Neutrophil (primary cell): ENCODE data around the gene GARIN5A.
"Not testable (repeated sequence)": the region's sequence is repeated elsewhere in the genome, so short reads cannot be mapped to it uniquely, and the experiment has no call there.

Source experiments
- H3K27ac ChIP-seq: fragments of 200-600 bp; sonication (generic); 2 replicates; pipeline ENCODE4 v1.5.1; 2016; ENCODE audit warnings: mild to moderate bottlenecking, moderate library complexity
- H3K27me3 ChIP-seq: fragments of 200-600 bp; sonication (generic); 2 replicates; pipeline ENCODE4 v1.6.0; 2016; ENCODE audit warnings: mild to moderate bottlenecking
- H3K36me3 ChIP-seq: fragments of 200-600 bp; sonication (generic); 2 replicates; pipeline ENCODE4 v1.5.1; 2017
- H3K4me1 ChIP-seq, 2 experiments: fragments of 200-600 bp in 1 of 2; sonication (generic) in 1 of 2; 1 replicate in 1 of 2; 2 replicates in 1 of 2; pipeline versions ENCODE4 v1.5.1 to v1.6.1; 2013 to 2016; ENCODE audit warnings: low read depth in 1 of 2, low read length in 1 of 2, mild to moderate bottlenecking in 1 of 2, moderate library complexity in 1 of 2; ENCODE audit not compliant: control insufficient read depth in 1 of 2, insufficient read depth in 1 of 2
- H3K4me3 ChIP-seq, 2 experiments: fragments of 200-600 bp in 1 of 2; sonication (generic) in 1 of 2; 1 replicate in 1 of 2; 2 replicates in 1 of 2; pipeline ENCODE4 v1.5.1; 2013 to 2016; ENCODE audit warnings: low read depth in 1 of 2, low read length in 1 of 2, mild to moderate bottlenecking in 1 of 2, moderate library complexity in 1 of 2
- H3K9me3 ChIP-seq: fragments of 200-600 bp; sonication (generic); 2 replicates; pipeline ENCODE4 v1.5.1; 2016
- CTCF ChIP-seq: fragments of 200-600 bp; sonication (generic); IDR thresholded peaks from 2 replicates; pipeline ENCODE4 v1.5.1; 2016; ENCODE audit warnings: antibody characterized with exemption

Gene GARIN5A

GRCh38 chr19:50450369-50451222, 26.1 kb downstream of the GARIN5A start:
- no peaks in the 10 kb centered on the region for H3K36me3 ChIP-seq
- peaks cover 29% of the 10 kb centered on the region for H3K27me3 ChIP-seq
- no peaks in the 10 kb centered on the region for H3K9me3 ChIP-seq
- no peak overlapping the region for H3K27ac ChIP-seq
- no peak for TF ChIP-seq CTCF
- no peak overlapping the region for H3K4me3 ChIP-seq
- H3K4me1 ChIP-seq, result no peaks in the 10 kb centered on the region

- H3K4me3 ChIP-seq, result no peak overlapping the region
- TF ChIP-seq CTCF, result no peak
- H3K27me3 ChIP-seq, result peaks cover 29% of the 10 kb centered on the region
- no peaks in the 10 kb centered on the region for H3K36me3 ChIP-seq
- H3K27ac ChIP-seq, result no peak overlapping the region
- no peaks in the 10 kb centered on the region for H3K9me3 ChIP-seq
- no peaks in the 10 kb centered on the region for H3K4me1 ChIP-seq
Measured at GRCh38 chr19:50449236-50449899, 27.3 kb downstream of the GARIN5A start.

GRCh38 chr19:50447750-50448149, 28.9 kb downstream of the GARIN5A start:
- Histone ChIP-seq H3K9me3 (no peaks in the 10 kb centered on the region), H3K27me3 (peaks cover 29% of the 10 kb centered on the region), H3K4me1 (no peaks in the 10 kb centered on the region), H3K4me3 (no peak overlapping the region), H3K27ac (no peak overlapping the region), H3K36me3 (no peaks in the 10 kb centered on the region)
- no peak for TF ChIP-seq CTCF

GRCh38 chr19:50447053-50447452, 29.6 kb downstream of the GARIN5A start:
- Histone ChIP-seq H3K27me3 (peaks cover 28% of the 10 kb centered on the region), H3K9me3 (no peaks in the 10 kb centered on the region), H3K4me3 (no peak overlapping the region), H3K4me1 (no peaks in the 10 kb centered on the region), H3K36me3 (no peaks in the 10 kb centered on the region), H3K27ac (no peak overlapping the region)
- TF ChIP-seq CTCF, result no peak

GRCh38 chr19:50444059-50444458, 32.6 kb downstream of the GARIN5A start:
- Histone ChIP-seq H3K4me3 (no peak overlapping the region), H3K27ac (no peak overlapping the region), H3K36me3 (no peaks in the 10 kb centered on the region), H3K9me3 (no peaks in the 10 kb centered on the region), H3K27me3 (peaks cover 5% of the 10 kb centered on the region), H3K4me1 (no peaks in the 10 kb centered on the region)
- TF ChIP-seq CTCF, result no peak

- not testable (repeated sequence) for H3K4me1 ChIP-seq, H3K9me3 ChIP-seq, H3K36me3 ChIP-seq, H3K27ac ChIP-seq, H3K4me3 ChIP-seq
- peaks cover 28% of the 10 kb centered on the region for H3K27me3 ChIP-seq
Measured at GRCh38 chr19:50439130-50439529, 37.5 kb downstream of the GARIN5A start.
